Astrocyte (in vitro differentiated cells and primary cell): ENCODE results near the gene GSTK1.

Experiments
- EZH2 ChIP-seq: IDR thresholded peaks from 2 replicates; pipeline ENCODE4 v1.6.1; 2012; ENCODE audit warnings: mild to moderate bottlenecking, low read length, inconsistent platforms; ENCODE audit not compliant: insufficient read depth
- TF ChIP-seq, protein P1 (sequence below): IDR thresholded peaks from 2 replicates; pipeline ENCODE4 v1.5.1; 2011; ENCODE audit warnings: low read depth, mild to moderate bottlenecking, inconsistent platforms, low read length, moderate library complexity; ENCODE audit not compliant: insufficient read depth

DNA sequence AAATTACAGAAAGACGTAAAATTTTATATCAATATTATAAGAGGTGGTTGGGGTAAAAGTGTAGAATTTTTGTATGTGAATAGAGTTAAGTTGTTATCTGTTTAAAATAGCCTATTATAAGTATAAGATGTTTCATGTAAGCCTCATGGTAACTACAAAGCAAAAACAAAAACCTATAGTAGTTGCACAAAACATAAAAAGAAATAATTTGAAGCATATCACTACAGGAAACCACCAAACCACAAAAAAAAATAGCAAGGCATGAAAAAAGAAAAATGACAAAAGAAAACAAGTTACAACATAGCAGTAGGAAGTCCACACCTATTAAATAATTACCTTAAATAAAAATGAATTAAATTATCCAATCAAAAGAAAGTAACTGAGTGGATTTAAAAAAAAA is 12.4 kb upstream of the GSTK1 start:
- TF ChIP-seq, protein P1, sequence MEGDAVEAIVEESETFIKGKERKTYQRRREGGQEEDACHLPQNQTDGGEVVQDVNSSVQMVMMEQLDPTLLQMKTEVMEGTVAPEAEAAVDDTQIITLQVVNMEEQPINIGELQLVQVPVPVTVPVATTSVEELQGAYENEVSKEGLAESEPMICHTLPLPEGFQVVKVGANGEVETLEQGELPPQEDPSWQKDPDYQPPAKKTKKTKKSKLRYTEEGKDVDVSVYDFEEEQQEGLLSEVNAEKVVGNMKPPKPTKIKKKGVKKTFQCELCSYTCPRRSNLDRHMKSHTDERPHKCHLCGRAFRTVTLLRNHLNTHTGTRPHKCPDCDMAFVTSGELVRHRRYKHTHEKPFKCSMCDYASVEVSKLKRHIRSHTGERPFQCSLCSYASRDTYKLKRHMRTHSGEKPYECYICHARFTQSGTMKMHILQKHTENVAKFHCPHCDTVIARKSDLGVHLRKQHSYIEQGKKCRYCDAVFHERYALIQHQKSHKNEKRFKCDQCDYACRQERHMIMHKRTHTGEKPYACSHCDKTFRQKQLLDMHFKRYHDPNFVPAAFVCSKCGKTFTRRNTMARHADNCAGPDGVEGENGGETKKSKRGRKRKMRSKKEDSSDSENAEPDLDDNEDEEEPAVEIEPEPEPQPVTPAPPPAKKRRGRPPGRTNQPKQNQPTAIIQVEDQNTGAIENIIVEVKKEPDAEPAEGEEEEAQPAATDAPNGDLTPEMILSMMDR, result no peak
- no peak for TF ChIP-seq EZH2
